Islet of Langerhans (tissue), 1 donor: ENCODE measurements around the gene OR9G1.
"Not testable (repeated sequence)": the region's sequence is repeated elsewhere in the genome, so short reads cannot be mapped to it uniquely, and the experiment has no call there.

Experiments
- FAIRE-seq: peaks from one replicate; lab custom pipeline; 2011; peaks lifted over from hg19 to GRCh38; lab: Jason Lieb, UNC

OR9G1 gene

GRCh38 chr11:56698795-56699194 lies at the start of gene OR9G1:
TSS of gene OR9G1 (plus strand) at chr11:56699095. CDS start at chr11:56700388, 1,293 bp downstream.
- no peak for FAIRE-seq

- FAIRE-seq: no peak
Observed at GRCh38 chr11:56659755-56660154, 39.1 kb upstream of the OR9G1 start.

GRCh38 chr11:56663386-56663785 lies 35.5 kb upstream of the OR9G1 start, which contains the start of gene OR5AR1:
TSS of gene OR5AR1 (plus strand) at chr11:56663686. CDS start at chr11:56663686, 0 bp downstream.
- FAIRE-seq: no peak

DNA sequence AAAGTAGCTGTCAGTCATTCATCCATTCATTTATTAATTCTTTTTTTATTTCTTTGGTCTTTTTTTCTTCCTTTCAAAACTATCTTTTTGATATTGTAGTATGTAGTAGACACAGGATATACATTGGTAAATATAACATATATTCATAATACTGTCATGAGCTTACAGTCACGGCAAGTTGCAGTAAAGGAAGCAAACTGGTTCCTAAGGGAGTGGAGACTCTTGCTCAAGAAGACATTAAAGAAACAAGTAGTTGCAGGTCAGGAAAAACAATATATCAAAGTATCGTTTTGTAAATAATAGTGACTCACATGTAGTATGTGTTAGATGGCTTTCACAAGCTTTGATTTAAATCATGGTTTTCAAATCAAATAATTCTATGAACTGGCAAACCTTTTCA lies 27.9 kb upstream of the OR9G1 start:
- no peak for FAIRE-seq

GRCh38 chr11:56688554-56689100 lies 10.3 kb upstream of the OR9G1 start:
- no peak for FAIRE-seq

GRCh38 chr11:56691179-56691578 lies 7.7 kb upstream of the OR9G1 start:
- not testable (repeated sequence) for FAIRE-seq

- FAIRE-seq: no peak
Observed at GRCh38 chr11:56693428-56693827, 5.5 kb upstream of the OR9G1 start.

- FAIRE-seq: no peak
Observed at GRCh38 chr11:56700242-56700913, 1.5 kb downstream of the OR9G1 start.

- FAIRE-seq: no peak
Observed at GRCh38 chr11:56700914-56701485, 2.1 kb downstream of the OR9G1 start.

DNA sequence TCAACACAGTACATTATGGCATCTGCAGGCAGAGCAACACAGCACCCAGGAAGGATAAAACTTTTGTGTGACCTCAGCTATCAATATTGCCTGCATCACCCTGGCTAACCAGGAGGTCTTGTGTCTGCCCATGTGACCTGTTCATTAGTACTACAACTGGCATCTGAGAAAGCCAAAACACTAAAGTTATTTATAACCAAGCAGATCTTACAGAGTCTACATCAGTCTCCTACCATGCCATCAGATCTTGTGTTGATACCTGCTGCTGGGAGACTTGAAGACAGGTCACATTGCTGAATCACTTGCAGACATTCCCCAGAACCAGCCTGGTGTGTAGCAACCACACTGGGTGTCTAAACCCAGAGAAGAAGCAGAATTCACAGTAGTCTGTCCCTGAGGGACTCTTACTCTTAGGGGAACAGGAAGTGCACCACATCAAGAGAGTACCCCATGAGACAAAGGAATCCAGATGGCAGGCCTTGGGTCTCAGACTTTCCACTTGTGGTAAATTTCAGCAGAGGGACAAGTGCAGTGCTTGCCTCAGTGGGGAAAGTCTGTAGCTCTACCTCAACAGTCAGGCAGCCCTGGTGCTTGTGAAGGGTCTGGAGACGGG lies 7.0 kb downstream of the OR9G1 start:
- no peak for FAIRE-seq

DNA sequence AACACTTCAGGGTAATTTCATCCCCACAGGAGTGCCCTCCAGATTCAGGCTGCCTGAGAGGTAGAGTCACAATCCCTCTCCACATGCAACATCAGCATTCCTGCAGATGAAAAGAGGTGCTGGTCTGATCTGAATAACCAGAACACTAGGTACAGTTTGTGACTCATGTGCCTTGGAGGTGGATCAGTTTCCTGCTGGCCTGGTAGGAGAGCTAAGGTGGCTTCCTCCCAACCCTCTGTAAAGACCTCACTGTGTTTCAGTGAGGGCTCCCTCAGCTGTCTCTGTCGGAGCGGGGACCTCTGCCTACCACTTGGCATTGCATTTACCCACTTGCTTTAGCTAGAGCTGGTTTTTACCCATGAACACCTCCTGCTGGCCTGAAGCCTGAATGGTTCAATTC lies 7.6 kb downstream of the OR9G1 start:
- no peak for FAIRE-seq

DNA sequence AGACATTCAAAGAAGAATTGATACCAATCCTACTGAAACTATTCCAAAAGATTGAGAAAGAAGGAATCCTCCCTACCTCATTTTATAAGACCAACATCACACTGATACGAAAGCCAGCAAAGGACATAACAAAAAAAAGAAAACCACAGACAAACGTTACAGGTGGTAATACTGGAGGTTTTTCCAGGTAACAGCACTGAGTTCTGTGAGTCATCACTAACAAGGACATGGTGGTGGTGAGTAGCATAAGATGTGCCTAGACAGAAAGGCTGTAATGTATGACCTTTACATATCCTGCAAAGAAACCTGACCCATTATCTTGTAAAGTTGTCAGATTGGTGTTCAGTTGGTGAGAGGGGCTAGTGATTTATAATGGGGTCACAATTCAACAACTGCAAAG lies 15.3 kb downstream of the OR9G1 start:
- FAIRE-seq: no peak

- FAIRE-seq: no peak
Observed at GRCh38 chr11:56716379-56716854, 17.5 kb downstream of the OR9G1 start.

- FAIRE-seq: no peak
Observed at GRCh38 chr11:56720513-56720912, 21.6 kb downstream of the OR9G1 start.

GRCh38 chr11:56740107-56740506 lies 41.2 kb downstream of the OR9G1 start:
- FAIRE-seq: no peak

GRCh38 chr11:56740886-56741285 lies 42.0 kb downstream of the OR9G1 start:
- FAIRE-seq: no peak

DNA sequence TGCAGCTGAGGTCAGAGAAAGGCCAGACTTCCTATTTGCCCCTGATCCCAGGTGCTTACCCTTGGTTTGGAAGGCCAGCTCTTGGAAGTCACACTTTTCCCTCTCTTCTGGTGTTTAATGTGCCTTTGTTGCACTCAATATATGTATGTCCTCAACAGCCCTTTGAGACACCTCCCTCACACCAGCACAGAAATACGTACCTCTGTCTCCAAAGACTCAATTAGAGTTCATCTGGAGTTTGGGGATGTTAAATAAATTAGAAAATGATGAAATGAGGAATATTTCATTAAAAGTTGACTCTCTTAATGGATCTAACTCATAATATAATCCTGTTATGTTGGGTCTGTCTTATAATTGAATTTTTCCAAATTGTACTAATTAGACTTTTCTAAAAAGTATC lies 49.7 kb downstream of the OR9G1 start, which contains the start of gene OR9G4:
TSS of gene OR9G4 (minus strand) at position 101 of the 400 bp plus-strand sequence. CDS start 4,931 bp downstream, outside the sequence.
- no peak for FAIRE-seq

DNA sequence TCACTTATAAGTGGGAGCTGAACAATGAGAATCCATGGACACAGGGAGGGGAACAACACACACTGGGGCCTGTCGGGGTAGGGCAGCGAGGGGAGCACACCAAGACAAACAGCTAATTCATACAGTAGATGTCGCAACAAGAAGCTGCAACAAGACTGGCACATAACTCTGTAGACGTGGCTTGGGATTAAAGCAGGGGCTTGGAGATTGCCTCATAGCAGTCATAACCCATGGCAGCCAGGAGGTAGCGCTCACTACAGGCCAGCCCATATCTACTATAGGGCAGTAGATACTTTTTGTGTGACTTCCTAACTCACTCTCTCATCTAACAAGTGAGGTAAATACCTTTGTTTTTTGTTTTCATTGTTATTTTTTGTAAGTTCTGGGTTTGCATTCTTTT lies 51.3 kb downstream of the OR9G1 start:
- no peak for FAIRE-seq

DNA sequence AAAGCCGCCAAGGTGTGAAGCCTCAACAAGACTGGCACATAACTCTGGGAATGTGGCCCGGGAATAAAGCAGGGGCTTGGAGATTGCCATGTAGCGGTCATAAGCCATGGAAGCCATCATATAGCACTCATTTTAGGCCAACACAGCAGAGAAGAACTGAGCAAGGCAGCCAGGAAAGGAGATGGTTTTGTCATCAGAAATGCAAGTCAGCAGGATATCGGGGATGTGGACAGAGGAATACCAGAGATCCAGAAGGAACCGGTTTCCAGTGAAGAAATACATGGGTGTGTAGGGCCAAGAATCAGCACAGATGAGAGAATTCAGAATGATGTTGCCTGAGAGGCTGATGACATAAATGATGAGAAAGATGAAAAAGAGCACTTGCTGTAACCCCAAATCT lies 52.6 kb downstream of the OR9G1 start:
- no peak for FAIRE-seq
